ENCODE measurements around the gene NCBP1.

NCBP1 gene

DNA sequence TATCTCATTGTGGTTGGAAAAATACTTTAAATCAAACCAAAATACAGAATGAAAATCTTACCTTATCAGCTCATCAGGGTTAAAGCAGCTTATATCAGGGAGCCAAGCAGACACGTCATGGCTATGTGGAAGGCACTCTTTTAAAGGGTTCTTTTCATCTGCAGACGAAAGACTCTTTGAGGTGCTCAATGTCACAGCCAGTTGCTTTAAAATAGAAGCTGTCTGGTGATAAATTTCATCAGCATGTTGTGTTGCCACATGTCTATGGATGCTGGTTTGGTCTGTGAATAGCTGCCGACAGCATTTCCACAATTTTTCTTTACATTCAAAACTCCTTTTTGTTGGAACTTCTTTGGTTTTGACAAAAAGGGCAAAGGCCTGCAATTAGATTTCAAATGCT is 8.0 kb upstream of the NCBP1 start:
- DNase-seq = no peak

- no peak for DNase-seq
These were observed 6.0 kb upstream of the NCBP1 start for GRCh38 chr9:97627624-97628023.

GRCh38 chr9:97628668-97629067 is 5.0 kb upstream of the NCBP1 start:
- no peak for DNase-seq

DNA sequence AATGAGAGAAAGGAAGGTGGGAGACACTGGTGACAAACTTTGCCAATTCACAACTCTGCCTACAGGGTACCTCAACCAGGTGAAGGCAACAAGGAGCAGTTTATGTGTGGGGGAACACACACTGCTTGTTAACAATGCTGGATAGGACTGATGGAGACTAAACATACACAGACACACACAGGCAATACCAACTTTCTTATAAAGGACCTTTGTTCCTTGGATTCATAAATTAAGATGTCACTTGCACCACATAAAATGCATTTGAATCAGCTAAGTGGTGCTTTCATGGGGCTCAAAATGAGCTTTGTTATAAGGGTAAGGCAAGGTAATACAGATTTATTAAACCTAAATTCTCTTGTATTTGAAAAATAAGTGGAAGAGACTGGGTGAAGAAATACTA is 4.5 kb upstream of the NCBP1 start:
- no peak for DNase-seq

GRCh38 chr9:97630591-97630990 is 3.0 kb upstream of the NCBP1 start:
- DNase-seq = no peak

DNA sequence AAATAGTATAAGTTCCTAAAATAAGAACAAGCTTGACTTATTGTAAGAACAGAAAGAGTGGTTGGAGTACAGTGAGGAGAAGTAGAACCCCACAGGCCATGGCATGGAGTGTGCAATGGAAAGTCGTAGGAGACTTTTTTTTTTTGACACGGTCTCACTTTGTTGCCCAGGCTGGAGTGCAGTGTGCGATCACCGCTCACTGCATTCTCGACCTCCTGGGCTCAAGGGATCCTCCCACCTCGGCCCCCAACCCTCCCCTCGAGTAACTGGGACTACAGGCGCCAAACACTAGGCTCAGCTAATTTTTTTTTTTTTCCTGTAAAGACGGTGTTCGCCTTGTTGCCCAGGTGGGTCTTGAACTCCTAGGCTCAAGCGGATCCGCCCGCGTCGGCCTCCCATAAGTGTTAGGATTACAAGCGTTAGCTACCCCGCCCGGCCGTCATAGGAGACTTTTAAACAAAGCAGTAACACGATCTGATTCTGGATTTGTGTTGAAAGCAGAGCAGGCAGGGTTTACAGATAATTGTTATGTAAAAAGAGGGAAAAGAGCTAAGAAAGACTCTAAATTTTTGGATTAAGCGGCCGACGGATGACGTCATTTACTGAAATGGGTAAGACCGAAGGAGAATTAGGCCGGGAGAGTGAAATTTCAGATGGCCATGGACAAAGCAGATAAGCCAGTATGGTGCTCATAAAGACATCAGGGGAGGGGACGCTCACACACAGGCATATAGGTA is 1.2 kb upstream of the NCBP1 start:
- DNase-seq = peak; percentile 35

- no peak for DNase-seq
These were observed 354 bp downstream of the NCBP1 start for GRCh38 chr9:97633859-97634490.

DNA sequence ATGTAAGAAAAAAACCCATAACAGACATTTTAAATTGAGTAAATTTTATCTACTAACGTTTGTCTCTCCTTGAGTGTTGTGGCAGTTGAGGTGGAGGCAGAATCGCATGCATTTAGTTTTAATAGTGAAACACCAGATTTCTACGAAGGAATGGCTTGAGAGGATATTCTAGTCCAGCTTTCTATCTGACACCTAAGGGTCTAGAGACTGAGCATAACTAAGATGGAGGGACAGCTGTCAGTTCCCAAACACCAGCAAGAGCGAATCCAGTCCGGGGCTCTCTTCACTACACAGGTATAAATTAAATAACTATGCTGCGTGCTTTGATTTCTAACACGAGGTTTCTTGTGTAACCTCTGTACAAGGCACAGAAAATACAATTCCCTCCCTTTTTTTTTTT is 1.4 kb downstream of the NCBP1 start:
- no peak for DNase-seq

- no peak for DNase-seq
These were observed 3.3 kb downstream of the NCBP1 start for GRCh38 chr9:97636903-97637302.

GRCh38 chr9:97638666-97639065 is 5.0 kb downstream of the NCBP1 start:
- no peak for DNase-seq

GRCh38 chr9:97640325-97640724 is 6.7 kb downstream of the NCBP1 start:
- no peak for DNase-seq

DNA sequence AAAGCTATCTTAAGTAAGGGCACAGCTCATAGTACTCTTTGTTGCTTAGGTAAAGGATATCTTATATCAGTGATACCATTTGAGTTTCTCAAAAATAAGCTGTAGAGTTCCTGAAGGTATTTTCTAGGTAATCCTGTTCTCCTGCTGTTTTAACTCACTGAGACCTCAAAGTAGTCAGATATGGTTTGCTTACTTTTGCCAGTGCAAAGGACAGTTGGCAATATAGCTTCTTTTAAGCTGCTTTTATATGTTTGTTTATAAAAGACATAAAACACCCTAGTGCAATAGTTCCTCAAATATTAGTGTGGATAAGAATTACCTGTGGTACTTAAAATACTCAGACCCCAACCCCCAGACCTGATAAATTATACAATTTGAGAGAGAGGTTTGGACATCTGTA is 12.1 kb downstream of the NCBP1 start:
- DNase-seq = no peak

GRCh38 chr9:97647996-97648395 is 14.4 kb downstream of the NCBP1 start:
- no peak for DNase-seq

DNA sequence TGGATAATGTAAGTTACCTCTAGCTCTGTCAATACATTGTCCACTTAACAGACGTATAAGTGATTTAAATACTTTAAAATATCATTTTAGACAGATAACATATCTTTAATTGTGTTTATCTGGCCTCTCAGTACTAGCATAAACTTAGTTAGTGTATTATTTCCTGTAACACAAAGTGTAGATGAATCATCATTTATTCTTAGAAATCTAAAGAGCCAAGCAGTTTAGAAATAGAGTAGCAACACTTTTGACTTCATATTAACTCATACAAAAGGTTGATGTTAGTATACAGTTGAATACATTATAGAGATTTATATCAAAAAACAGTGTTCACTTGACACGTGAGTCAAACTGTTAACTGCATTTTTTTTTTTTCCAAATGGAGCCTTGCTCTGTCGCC is 18.0 kb downstream of the NCBP1 start:
- no peak for DNase-seq

DNA sequence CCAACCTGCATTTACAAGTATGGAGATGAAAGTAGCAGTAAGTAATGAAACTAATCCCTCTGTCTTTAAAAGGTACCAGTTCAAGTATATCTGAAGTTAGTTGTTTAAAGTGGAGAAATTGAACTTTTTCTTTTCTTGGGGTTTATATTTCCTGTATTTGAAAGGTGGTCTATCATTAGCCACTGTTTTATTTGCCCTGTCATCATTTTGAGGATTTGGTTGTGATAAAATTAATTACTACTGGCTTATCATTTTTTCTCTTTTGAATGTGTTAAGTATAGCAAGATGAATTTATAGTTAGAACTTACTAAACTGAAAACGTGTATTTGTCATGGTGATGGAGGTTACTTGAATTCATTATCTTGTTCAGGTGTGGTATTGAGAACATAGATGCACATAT is 25.1 kb downstream of the NCBP1 start:
- no peak for DNase-seq

DNA sequence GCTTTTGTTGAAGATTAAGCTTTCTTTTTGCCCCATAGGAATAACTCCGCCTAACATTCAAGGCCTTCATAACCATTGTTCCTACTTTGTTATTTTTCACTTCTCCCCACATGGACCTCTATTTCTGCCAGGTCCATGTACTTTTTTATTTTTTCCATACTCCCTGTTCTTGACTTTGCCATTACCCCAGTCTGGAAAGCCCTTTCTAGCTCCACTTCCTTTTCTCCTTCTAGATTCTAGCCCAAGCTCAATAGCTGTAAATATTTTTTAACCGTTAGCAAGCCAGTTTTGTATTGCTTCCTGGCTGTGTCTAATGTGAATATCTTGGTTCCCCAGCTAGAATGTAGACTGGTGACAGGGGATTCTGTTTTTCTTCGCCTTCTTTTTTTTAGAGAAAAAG is 26.1 kb downstream of the NCBP1 start:
- DNase-seq = no peak

DNA sequence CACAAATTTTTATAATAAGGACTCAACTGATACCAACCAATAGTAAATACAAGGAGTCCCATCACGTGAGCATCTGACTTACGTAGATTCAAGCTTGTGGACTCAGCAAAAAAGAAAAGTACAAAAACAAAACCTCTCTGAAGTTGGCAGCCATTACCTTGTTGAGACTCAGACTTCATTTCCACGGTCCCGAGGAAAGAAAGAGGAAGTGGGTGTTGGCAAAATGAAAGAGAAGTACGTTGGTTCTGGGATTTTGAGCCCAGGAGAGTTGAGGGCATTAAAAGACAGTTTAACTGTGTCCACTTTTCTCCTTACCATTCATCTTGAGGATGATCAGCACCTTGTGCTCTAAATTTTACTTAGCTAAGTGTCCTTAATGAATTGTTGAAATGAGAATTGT is 26.7 kb downstream of the NCBP1 start:
- DNase-seq = no peak

DNA sequence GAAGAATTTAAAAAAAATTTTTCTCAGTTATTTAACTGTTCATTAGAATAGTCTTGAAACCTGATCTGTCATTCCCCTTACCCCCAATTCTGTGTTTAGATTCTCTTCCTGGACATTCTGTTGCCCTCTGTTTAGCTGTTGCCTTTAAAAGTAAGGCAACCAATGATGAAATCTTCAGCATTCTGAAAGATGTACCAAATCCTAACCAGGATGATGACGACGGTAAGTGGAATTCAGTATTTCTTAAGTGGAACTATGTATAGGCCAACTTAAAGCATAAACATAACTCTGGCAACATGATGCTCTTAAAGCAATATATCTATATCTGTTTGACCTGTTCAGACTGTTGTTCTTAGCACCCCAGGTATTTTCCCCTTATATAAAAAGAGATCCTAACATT is 27.2 kb downstream of the NCBP1 start:
- no peak for DNase-seq

- DNase-seq = no peak
These were observed 32.1 kb downstream of the NCBP1 start for GRCh38 chr9:97665742-97666141.

GRCh38 chr9:97666907-97667686 is 33.5 kb downstream of the NCBP1 start:
- DNase-seq = no peak

GRCh38 chr9:97668485-97668884 is 34.9 kb downstream of the NCBP1 start:
- no peak for DNase-seq

DNA sequence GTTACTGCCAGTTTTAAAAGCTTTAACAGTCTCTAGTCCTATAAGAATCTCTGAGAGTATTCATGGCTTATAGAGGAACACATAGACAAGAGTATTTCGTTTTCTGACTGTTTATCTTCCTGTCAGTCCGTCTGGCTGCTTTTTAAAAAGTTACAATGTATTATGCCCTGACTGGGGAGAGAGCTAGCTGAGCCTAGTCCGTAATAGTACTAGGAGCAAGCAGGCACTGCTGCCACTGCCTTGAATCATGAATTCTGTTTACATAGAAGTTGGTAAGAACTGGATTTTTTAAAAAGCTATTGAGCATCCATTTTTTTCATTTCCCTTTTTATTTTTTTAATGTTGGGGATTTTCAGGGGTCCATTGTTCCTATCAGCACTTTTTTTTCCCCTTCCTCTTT is 37.0 kb downstream of the NCBP1 start:
- no peak for DNase-seq

DNA sequence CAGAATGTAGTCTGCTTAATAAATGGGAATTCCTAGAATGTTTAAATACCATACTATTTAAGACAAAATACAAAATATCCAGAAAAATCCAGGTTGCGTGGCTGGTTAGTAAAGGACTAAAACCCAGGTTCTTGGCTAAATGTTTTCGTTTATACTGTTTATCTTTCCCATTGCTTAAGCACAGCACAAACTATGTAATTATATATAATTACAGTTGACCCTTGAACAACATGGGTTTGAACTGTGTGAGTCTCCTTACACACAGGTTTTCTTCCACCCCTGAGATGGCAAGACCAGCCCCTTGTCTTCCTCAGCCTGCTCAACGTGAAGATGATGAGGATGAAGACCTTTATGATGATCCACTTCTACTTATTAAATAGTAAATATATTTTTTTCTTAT is 38.8 kb downstream of the NCBP1 start:
- no peak for DNase-seq

GRCh38 chr9:97673922-97674321 is 40.3 kb downstream of the NCBP1 start:
- DNase-seq = no peak

All from CD4-positive, alpha-beta T cell treated with Interleukin-6 for 4 hours (primary cell).